HepG2 (cell line): ENCODE data around the gene GNL3. TPM values are rescaled to one million over a fixed set of nuclear protein-coding genes. Genes with fewer than 3 reads are reported as not detected.

Source experiments
- FOXK2 ChIP-seq: fragments of 450-650 bp; IDR thresholded peaks from 2 replicates; pipeline ENCODE4 v1.6.1; 2016
- MZF1 ChIP-seq: sonication (generic); formaldehyde crosslinking; IDR thresholded peaks from 2 replicates; pipeline ENCODE4 v1.8.1; 2023; ENCODE audit warnings: mild to moderate bottlenecking, missing genetic modification reagents, borderline replicate concordance
- NR2C2 ChIP-seq: sonication (generic); formaldehyde crosslinking; IDR thresholded peaks from 2 replicates; pipeline ENCODE4 v1.4.0; 2020; ENCODE audit warnings: missing genetic modification reagents, mild to moderate bottlenecking, moderate library complexity, borderline replicate concordance
- PPARG ChIP-seq: conservative IDR thresholded peaks from 2 replicates; pipeline ENCODE4 v1.6.1; 2016; ENCODE audit warnings: missing biosample characterization, missing genetic modification reagents
- RFX1 ChIP-seq: fragments of 450-650 bp; IDR thresholded peaks from 2 replicates; pipeline ENCODE4 v1.6.1; 2017
- ZBTB3 ChIP-seq: sonication (generic); formaldehyde crosslinking; IDR thresholded peaks from 2 replicates; pipeline ENCODE4 v1.4.0; 2020; ENCODE audit warnings: low read depth, mild to moderate bottlenecking, moderate library complexity, missing genetic modification reagents, borderline replicate concordance
- ZNF256 ChIP-seq: sonication (generic); formaldehyde crosslinking; conservative IDR thresholded peaks from 2 replicates; pipeline ENCODE4 v1.4.0; 2020; ENCODE audit warnings: missing genetic modification reagents
- ZNF724P ChIP-seq: sonication (generic); formaldehyde crosslinking; IDR thresholded peaks from 2 replicates; pipeline ENCODE4 v1.8.0; 2022; ENCODE audit warnings: missing genetic modification reagents, borderline replicate concordance
- ZNF773 ChIP-seq: sonication (generic); formaldehyde crosslinking; IDR thresholded peaks from 2 replicates; pipeline ENCODE4 v1.4.0; 2020; ENCODE audit warnings: missing genetic modification reagents, borderline replicate concordance
- ZNF782 ChIP-seq: sonication (generic); formaldehyde crosslinking; IDR thresholded peaks from 2 replicates; pipeline ENCODE4 v1.4.0; 2020; ENCODE audit warnings: missing genetic modification reagents, mild to moderate bottlenecking, borderline replicate concordance
- polyA plus RNA-seq, 8 experiments: library from polyadenylated mRNA; depleted of rRNA in 3 of 8; stranded (reverse) in 7 of 8; unstranded in 1 of 8; fragments of >200 nt; fragmentation: Illumina TruSeq in 4 of 8; extraction: Trizol in 4 of 8; gene quantifications; 2 replicates each; pipeline versions ENCODE4 v1.2.1 to v1.2.3, GENCODE V29; 2011 to 2016; ENCODE audit warnings: low read depth in 4 of 8, missing spikeins in 1 of 8, mixed read lengths in 1 of 8; ENCODE audit not compliant: insufficient read depth in 1 of 8
- total RNA-seq, 5 experiments: library from RNA; depleted of rRNA; stranded (reverse); fragments of >200 nt; fragmentation: Illumina TruSeq; extraction: Trizol; gene quantifications; 2 replicates each; pipeline ENCODE4 v1.2.3, GENCODE V29; 2016; ENCODE audit warnings: low read depth in 1 of 5
- TF ChIP-seq, protein P1 (sequence below): IDR thresholded peaks from 2 replicates; pipeline ENCODE4 v1.6.1; 2016; ENCODE audit warnings: low read depth, missing genetic modification reagents, missing compliant biosample characterization
- TF ChIP-seq, protein P2 (sequence below): sonication (generic); formaldehyde crosslinking; conservative IDR thresholded peaks from 2 replicates; pipeline ENCODE4 v1.4.0; 2020; ENCODE audit warnings: missing genetic modification reagents
- TF ChIP-seq, protein P3 (sequence below): sonication (generic); formaldehyde crosslinking; IDR thresholded peaks from 2 replicates; pipeline ENCODE4 v1.4.0; 2020; ENCODE audit warnings: missing genetic modification reagents
- TF ChIP-seq, protein P4 (sequence below): sonication (generic); formaldehyde crosslinking; IDR thresholded peaks from 2 replicates; pipeline ENCODE4 v1.4.0; 2020; ENCODE audit warnings: missing genetic modification reagents, borderline replicate concordance

The GNL3 gene
- total and polyA plus RNA-seq, 2 of the 13 experiments (the other 11 are each of a cell fraction or from before 2014, with no cell fraction given), result 129 to 257 TPM

DNA sequence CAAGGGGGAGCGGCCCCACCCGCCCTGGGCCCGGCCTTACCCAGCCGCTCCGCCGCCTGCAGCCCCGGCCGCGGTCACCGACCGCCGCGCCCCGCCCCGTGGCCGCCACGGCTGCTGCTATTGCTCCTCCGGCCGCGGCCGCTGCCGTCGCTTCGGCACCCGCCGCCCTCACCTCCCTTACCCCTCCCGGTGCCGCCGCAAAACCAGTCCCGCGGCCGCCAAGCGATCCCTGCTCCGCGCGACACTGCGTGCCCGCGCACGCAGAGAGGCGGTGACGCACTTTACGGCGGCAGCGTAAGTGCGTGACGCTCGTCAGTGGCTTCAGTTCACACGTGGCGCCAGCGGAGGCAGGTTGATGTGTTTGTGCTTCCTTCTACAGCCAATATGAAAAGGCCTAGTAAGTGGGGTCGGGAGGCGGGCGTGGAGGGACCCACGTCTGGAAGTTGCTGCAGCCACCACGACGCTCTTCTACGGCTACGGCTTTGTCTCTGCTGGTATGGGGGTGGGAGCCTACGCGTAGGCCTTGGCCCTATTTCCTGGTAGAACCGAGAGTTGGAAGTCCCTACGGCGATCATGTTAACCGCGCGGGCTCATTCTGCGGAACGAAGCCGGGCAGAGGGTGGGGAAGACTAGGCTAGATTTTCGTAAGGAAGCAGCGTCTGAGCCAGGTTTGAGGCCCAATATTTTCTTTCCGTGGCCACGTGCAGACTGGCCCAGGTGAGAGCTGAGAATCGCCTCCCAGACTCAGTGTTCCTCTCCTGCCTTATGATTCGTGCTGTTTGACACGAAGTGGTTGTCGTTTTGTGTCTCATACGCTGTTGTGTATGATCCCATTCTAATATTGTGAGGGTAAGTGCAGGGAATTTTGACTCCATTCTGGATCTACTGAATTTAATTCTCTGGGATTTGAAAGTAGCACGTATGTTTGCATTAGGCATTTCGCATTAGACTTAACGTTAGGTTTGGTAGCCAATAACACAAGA, at the start of gene GNL3, which contains the start of gene PBRM1 (continued):
- TF ChIP-seq, protein P1, sequence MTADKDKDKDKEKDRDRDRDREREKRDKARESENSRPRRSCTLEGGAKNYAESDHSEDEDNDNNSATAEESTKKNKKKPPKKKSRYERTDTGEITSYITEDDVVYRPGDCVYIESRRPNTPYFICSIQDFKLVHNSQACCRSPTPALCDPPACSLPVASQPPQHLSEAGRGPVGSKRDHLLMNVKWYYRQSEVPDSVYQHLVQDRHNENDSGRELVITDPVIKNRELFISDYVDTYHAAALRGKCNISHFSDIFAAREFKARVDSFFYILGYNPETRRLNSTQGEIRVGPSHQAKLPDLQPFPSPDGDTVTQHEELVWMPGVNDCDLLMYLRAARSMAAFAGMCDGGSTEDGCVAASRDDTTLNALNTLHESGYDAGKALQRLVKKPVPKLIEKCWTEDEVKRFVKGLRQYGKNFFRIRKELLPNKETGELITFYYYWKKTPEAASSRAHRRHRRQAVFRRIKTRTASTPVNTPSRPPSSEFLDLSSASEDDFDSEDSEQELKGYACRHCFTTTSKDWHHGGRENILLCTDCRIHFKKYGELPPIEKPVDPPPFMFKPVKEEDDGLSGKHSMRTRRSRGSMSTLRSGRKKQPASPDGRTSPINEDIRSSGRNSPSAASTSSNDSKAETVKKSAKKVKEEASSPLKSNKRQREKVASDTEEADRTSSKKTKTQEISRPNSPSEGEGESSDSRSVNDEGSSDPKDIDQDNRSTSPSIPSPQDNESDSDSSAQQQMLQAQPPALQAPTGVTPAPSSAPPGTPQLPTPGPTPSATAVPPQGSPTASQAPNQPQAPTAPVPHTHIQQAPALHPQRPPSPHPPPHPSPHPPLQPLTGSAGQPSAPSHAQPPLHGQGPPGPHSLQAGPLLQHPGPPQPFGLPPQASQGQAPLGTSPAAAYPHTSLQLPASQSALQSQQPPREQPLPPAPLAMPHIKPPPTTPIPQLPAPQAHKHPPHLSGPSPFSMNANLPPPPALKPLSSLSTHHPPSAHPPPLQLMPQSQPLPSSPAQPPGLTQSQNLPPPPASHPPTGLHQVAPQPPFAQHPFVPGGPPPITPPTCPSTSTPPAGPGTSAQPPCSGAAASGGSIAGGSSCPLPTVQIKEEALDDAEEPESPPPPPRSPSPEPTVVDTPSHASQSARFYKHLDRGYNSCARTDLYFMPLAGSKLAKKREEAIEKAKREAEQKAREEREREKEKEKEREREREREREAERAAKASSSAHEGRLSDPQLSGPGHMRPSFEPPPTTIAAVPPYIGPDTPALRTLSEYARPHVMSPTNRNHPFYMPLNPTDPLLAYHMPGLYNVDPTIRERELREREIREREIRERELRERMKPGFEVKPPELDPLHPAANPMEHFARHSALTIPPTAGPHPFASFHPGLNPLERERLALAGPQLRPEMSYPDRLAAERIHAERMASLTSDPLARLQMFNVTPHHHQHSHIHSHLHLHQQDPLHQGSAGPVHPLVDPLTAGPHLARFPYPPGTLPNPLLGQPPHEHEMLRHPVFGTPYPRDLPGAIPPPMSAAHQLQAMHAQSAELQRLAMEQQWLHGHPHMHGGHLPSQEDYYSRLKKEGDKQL (CRISPR knock-in tag), result 0 out of 2 replicates have a peak, but pooled peaks have one; percentile 39
- peak; percentile 88; the same call in 1 of the 2 replicates for TF ChIP-seq ZNF256
- TF ChIP-seq ZNF773 (CRISPR knock-in tag), result peak; percentile 67; the same call in 1 of the 2 replicates
- TF ChIP-seq, protein P2, sequence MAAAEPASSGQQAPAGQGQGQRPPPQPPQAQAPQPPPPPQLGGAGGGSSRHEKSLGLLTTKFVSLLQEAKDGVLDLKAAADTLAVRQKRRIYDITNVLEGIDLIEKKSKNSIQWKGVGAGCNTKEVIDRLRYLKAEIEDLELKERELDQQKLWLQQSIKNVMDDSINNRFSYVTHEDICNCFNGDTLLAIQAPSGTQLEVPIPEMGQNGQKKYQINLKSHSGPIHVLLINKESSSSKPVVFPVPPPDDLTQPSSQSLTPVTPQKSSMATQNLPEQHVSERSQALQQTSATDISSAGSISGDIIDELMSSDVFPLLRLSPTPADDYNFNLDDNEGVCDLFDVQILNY (CRISPR knock-in tag), result peak; percentile 67
- TF ChIP-seq ZNF724P, result 0 out of 2 replicates have a peak, but pooled peaks have one; percentile 40
- no peak for TF ChIP-seq RFX1
- TF ChIP-seq FOXK2, result peak; percentile 80
- peak; percentile 86 for TF ChIP-seq NR2C2 (CRISPR knock-in tag)
- TF ChIP-seq, protein P3, sequence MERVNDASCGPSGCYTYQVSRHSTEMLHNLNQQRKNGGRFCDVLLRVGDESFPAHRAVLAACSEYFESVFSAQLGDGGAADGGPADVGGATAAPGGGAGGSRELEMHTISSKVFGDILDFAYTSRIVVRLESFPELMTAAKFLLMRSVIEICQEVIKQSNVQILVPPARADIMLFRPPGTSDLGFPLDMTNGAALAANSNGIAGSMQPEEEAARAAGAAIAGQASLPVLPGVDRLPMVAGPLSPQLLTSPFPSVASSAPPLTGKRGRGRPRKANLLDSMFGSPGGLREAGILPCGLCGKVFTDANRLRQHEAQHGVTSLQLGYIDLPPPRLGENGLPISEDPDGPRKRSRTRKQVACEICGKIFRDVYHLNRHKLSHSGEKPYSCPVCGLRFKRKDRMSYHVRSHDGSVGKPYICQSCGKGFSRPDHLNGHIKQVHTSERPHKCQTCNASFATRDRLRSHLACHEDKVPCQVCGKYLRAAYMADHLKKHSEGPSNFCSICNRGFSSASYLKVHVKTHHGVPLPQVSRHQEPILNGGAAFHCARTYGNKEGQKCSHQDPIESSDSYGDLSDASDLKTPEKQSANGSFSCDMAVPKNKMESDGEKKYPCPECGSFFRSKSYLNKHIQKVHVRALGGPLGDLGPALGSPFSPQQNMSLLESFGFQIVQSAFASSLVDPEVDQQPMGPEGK (CRISPR knock-in tag), result peak; percentile 69
- TF ChIP-seq PPARG (CRISPR knock-in tag), result peak; percentile 60
- TF ChIP-seq, protein P4, sequence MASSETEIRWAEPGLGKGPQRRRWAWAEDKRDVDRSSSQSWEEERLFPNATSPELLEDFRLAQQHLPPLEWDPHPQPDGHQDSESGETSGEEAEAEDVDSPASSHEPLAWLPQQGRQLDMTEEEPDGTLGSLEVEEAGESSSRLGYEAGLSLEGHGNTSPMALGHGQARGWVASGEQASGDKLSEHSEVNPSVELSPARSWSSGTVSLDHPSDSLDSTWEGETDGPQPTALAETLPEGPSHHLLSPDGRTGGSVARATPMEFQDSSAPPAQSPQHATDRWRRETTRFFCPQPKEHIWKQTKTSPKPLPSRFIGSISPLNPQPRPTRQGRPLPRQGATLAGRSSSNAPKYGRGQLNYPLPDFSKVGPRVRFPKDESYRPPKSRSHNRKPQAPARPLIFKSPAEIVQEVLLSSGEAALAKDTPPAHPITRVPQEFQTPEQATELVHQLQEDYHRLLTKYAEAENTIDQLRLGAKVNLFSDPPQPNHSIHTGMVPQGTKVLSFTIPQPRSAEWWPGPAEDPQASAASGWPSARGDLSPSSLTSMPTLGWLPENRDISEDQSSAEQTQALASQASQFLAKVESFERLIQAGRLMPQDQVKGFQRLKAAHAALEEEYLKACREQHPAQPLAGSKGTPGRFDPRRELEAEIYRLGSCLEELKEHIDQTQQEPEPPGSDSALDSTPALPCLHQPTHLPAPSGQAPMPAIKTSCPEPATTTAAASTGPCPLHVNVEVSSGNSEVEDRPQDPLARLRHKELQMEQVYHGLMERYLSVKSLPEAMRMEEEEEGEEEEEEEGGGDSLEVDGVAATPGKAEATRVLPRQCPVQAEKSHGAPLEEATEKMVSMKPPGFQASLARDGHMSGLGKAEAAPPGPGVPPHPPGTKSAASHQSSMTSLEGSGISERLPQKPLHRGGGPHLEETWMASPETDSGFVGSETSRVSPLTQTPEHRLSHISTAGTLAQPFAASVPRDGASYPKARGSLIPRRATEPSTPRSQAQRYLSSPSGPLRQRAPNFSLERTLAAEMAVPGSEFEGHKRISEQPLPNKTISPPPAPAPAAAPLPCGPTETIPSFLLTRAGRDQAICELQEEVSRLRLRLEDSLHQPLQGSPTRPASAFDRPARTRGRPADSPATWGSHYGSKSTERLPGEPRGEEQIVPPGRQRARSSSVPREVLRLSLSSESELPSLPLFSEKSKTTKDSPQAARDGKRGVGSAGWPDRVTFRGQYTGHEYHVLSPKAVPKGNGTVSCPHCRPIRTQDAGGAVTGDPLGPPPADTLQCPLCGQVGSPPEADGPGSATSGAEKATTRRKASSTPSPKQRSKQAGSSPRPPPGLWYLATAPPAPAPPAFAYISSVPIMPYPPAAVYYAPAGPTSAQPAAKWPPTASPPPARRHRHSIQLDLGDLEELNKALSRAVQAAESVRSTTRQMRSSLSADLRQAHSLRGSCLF, result no peak
- peak; percentile 43; the same call in 1 of the 2 replicates for TF ChIP-seq ZBTB3
- peak; percentile 87; the same call in 1 of the 2 replicates for TF ChIP-seq ZNF782 (CRISPR knock-in tag)
- TF ChIP-seq MZF1 (CRISPR knock-in tag), result no peak
